Activated CD4-positive, alpha-beta T cell treated with anti-CD3 and anti-CD28 coated beads, Interleukin-2, amount 50 U/mL, for 1 hour (primary cell): ENCODE measurements around the gene TMEFF2.
"Not testable (repeated sequence)": the region's sequence is repeated elsewhere in the genome, so short reads cannot be mapped to it uniquely, and the experiment has no call there.

Source experiments
- DNase-seq: peaks from one replicate; pipeline ENCODE4 v3.0.0-alpha.2; 2020

TMEFF2 gene

DNA sequence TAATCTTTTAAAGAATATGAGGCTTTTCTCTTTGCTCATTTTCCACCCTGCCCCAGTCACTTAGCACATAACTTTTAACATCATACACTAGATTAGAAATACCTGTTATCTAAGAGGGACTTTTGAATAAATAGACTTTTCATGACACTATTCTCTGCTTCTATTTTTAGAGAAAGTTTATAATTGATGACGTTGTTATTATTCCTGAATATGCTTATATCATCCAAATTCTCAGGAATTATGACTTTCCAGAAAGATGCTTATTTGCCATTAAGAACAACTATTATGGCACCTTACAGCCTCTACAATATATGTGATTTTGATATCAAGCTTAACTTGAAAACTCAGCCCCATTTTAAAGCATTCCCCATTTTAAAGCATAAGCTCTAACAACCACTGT lies 11.4 kb downstream of the TMEFF2 start:
- DNase-seq = no peak

DNA sequence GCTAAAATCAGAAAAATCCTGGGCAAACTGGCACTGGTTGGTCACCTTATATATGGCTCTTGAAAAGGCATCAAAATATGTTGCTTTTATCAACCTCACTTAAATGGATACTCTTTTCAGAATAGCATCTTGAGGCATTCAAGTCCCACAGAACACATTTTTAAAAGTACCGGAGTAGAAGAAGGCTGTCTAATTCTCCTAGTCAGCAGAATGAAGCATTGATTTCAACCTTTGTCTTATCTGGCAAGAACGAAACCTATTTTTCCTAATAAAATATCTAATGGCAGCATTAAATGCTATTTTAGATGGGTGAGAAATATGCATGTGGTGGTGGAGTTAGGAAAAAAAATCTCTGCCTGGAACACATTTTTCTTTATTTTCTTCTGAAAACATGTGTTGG lies 27.8 kb downstream of the TMEFF2 start:
- no peak for DNase-seq

DNA sequence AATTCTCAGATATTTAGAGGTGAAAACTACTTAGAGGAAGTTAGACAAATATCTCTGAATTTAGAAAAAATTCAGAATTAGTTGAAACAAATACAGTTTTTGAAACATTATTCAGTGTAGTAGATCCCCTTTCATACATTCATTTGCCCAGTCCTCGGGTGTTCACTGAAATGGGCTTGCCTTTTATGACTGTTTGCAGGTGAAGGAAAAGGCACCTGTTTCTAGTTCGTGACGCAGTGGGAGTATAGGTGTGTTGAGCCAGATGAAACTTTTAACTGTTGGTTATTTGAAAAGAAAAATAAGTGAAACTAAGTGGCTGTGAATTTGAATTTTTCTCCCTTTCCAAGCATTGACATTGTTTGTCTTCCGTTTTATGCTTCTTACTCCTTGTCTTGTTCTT lies 28.9 kb downstream of the TMEFF2 start:
- no peak for DNase-seq

DNA sequence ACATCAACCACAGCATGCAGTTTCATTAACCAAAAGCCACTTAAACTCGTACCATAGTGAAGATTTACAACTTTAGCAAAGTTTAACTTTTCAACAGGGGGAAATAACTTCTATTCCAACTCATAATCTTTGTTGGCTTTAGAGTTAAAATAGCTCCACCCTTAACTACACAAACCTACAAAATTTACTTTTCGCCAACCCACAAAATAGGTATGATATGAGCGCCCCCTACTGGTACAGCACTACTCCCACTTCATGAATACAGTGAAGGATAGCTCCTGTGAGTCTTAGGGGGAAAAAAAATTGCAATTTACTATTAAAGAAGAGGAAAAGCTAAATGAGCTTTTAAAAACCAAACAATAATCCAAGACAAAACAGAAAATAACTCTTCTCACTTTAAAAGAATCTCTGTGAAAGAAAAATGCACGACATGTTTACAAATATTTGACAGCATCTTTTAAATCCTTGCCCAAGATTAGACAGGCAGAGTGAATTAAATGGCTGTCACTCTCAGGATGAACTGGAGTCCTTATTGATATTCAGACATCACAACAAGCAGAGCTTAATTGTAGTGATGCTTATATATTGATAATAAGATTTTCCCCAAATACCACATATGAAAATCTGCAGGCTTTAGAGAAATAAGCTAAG lies 32.2 kb downstream of the TMEFF2 start:
- DNase-seq = peak; percentile 59

DNA sequence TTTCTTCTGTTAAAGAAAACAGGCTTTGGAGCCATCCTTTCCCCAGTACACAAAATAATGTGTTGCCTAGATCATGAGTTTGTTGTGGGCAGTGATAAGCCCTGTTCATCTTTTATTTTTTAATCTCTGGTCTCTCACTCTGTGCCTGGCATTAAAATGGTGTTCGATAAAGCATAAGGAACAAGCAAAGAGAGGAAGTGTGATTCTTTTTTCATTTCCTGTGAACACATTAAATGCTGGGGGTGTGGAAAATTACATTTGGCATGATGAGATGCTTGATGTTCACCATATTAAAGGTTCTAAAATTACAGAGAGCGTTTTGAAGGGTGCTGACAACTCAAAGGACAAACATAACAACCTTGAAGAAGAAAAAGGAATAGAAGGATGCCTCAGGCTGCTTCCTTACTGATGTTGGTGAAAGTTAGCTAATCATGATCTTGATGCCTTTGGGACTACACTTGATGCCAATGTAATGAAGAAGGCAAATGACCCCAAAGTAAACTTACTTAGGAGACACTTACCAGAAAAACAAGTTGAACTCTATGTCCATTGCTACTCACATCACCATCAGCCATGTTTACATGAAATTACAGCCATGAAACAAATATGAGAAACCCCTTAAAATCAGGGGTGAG lies 33.0 kb downstream of the TMEFF2 start:
- DNase-seq = no peak

DNA sequence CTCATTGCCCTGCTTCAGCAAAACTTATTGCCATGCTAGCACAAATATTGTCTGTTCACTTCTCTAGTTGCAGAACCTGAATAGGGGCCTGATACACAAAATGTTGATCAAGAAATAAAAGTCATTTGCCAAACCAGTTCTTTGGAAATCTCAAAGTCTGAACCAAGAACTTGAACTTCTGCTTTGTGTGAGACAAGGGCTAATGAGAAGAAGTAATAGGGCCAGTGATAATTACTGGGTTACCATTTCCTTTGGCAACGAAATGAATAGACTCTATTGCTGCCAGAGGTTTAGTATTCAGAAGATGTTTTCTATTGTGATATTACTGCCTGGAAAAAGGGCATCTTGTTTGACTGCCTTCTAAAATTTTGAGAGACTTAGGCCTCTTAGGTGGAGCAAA lies 35.0 kb downstream of the TMEFF2 start:
- DNase-seq = no peak

DNA sequence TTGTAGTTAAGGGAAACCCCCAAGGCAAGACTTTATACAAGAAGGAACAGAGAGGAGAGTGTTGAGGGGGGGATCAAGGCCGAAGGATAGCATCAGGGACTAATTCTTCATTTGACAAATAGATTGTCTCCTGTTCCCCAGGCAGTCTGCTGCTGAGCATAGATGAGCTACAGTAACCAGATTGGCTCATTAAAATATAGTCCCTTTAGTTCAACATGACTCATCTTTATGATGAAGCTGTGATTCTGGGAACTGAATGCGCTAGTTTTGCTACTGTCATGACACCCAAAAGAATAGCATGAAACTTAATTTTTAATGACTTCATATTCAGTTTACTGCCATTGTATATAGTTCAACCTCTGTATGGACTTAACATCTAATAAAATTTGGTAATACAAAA lies 35.5 kb downstream of the TMEFF2 start:
- DNase-seq = no peak

DNA sequence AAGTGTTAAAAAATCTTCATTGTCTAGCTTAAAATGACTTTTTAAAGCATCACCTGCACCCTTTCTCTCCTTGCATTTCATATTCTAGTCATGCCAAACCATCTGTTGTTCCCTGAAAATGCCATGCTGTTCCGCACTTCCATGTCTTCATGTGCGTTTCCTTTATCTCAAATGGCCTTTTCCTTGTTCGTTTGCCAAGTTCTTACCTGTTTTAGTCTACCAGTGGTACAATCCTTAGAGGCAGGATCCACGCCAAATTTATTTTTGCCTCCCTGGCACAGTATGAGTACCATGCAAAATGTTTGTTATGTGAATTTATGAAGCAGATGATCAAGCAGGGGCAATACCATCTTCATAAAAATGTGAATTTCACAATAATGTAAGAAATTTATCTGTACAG lies 37.0 kb downstream of the TMEFF2 start:
- no peak for DNase-seq

DNA sequence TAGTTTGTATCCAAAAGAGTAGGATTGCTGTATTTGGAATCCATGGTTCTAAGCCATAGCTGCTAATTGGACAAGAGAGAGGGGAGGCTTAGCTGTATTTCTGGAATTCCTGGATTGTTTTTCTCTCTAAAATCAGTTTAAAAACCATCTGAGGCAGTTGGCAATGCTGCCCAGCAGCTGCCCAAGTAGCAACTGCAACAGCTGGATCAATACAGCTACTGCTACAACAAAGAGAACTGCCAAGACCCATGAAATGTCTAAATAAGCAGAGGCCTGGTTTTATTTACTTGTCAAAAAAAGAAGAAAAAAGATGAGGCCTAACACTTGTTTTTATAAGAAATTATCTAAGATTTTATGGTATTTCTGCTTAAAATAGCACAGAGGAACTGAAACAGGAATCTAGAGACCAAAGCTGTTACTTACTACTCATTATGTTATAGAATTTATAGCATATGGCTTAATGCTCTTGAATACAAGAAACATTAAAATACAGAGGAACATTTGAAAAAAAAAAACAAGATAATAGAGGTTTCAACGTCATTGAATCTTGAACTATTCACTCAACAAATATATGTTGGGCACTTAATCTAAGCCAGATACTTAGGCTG lies 39.1 kb downstream of the TMEFF2 start:
- DNase-seq = no peak

DNA sequence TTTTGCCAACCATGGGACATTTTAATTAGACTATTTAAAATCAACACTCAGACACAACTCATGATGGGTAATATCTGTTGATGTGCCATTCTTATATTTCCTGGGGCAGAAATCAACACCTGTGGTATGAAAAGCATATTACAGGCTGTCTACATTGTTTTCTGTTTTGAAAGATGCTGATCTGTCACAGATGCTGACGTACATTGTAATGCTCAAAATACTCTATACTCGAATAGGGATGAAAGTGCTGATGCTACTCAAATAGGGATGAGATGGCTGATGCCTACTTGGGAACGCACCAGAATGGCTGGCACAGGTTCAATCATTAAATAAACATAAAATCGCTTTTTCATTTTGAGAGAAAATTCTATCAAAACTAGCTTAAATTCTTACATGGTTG lies 41.2 kb downstream of the TMEFF2 start:
- no peak for DNase-seq

DNA sequence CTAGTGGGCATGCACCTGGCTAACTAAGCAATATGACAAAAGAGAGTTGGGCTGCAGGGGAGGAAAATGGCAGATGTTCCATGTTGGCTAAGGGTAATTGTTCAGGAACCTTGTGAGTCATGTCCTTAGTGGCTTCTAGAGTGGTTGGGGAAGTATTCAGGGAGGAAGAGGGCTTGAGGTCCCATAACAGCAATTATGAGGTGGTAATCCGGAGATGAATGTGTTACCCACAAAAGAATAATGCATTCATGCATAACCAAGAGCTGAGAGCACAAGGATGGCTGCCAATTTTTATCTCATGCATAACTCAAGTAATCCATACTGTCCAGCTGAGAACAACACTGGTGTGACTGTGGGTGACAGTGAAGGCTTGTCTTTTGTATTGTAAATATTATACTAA lies 42.9 kb downstream of the TMEFF2 start:
- no peak for DNase-seq

DNA sequence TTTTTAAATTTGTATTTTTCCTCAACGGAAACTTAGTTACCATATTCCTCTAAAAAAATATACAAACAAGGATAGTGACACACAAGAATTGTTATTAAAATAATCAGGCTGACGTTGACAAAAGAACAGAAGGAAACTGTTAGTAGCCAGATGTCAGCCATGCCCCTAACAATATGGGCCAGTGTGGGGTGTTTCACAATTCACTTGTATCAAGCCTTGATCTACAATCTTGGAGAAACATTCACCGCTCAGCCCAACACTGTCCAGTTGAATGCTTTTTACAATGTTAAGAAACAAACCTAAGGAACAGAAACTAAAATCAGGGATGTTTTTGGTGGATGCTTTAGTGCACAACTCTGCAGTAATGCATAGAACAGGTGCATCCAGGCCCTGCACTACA lies 44.6 kb downstream of the TMEFF2 start:
- DNase-seq = no peak

DNA sequence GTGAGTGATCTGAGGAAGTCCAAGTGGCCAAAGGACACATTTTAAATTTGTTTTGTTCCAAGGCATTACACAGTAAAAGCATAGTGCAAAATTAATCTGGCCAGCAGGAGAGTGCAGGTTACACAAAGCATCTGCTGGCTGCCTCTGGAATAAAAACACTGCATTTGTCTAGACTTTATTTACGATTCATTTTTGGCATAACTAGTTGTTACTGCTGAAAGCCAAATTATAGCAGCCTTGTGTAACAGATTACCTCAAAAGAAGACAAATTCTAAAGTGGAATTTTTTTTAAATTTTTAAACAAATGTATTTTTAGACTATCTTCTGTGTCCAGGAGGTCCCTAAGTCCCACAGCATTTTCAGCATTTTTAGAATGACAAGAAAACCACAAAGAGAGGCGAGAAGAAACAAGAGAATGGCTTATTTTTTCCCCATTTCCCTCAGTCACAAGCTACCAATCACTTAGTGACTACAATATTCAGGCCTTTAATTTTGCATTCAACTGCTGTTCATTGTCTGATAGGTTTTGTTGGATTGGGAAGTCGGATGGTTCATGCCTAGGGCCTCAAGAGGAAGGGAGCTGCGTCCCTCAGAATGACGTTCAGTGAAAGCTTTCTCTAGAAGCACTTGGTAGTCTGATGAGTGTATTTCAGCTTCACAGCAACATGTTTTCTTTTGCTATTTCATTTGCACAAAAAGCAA lies 46.0 kb downstream of the TMEFF2 start:
- DNase-seq = no peak

DNA sequence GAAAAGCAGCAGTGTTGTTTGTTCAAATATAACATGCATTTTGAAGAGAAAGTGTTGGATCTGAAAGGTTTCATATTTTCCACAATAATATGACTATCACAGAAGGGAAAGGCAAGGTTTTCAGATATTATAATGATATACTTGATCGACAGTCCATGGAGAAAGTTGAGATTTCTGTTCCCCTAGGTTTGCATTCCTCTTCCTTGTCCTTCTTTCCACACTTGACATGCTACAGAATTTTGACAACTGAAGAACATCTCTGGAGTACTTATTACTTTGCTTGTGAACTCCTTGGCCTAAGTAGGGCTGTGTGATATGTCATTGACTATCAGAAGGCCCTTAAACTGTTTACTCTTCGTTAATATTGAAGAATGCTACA lies 46.5 kb downstream of the TMEFF2 start:
- DNase-seq = no peak

DNA sequence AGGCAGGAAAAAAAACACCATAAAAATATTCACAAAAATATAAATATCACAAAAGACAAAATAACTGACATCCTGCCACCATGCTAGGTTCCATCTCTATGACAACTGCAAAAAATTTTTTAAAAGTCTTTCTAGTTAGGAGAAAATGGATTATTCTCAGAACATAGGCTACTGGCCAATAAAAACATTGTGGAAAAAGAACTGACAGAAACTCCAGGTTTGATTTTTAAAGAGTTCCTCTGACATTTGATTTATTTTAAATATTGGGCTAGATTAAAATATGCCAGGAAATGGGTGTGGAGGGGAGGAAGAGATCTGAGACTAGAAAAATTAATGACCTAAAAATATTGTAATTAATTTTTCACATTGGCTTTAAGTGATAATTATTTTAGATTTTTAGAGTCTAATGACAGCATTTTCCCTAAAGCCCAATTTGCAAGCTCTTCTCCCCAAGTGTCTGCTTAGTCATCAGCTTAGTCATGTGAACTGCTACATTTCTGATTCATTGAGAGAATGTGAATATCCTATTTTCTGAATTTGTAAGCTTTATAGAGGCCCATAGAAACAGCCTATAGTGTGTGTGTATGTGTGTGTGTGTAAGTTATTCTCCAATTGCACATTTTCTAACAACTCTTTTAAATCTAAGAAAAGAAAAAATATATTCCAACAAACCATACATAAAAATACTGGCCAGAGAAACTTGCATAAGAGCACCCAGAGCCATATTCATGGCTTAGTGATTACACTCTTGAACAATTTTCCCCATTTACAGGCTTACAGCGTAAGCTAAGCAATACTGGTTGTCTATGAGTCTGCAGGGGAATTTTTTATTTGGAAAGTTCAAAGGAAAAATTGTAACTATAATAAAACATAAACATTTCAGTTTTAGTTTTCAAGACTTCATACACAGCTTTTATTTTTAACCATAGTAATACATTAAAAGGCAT lies 48.4 kb downstream of the TMEFF2 start:
- DNase-seq = no peak

DNA sequence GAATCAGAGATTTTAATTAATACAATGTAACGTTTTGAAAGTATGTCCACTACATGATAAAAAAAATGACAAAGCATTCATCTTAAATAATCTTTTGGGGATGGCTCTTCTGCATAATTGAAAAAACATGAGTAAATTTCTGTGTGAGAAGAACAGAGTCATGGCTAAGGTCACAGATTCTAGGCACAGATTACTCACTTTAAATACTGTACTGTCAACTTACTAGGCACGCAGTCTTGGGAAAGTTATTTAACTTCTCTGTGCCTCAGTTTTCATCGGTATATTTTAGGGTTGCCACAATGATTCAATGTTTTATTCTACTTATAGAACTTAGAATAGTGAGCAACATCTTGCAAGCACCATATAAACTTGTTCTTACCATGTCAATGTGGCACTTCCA lies 49.2 kb downstream of the TMEFF2 start:
- no peak for DNase-seq

DNA sequence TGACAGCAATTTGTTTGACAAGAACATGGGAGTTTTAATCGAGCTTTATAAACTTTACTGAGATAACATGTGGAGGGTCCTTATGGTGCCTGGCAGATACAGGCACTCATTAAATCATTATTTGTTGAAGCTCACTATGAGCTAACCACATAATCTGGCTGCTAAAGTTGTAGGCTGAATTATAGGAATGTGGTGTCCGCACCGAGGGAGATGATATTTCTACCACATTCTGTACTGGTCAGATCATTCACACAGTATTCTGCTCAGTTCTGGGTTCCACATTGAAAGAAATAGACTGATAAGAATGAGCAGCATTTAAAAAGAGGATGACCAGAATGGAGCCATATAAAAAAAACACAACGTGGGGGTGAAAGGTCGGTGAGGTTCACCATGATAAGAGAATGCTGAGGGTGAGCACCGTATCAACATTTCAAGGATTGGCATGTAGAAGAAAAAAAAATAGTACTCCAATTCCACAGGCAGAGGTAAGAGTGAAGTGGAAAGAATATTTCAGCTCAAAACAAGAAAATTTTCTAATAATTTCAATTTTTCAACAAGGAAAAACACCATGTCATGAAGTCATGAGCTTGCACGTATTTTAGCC lies 54.4 kb downstream of the TMEFF2 start:
- no peak for DNase-seq

DNA sequence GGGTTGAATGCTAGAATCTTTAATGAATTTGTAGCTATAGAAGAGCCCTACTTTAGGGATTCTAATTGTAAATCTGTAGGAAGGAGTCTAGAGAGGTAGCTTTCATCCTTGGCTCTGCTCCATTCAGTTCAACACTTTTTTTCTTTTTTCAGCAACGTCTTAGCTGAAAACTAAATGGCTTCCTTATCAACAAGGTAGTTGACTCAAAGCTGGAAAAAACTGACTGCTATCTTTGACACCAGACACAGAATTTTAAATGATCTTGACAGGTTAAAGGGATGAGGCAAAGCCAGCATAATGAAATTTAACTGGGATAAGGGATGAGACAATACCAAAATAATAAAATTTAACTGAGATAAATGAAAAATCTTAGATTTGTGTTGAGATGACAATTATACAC lies 54.9 kb downstream of the TMEFF2 start:
- DNase-seq = no peak

DNA sequence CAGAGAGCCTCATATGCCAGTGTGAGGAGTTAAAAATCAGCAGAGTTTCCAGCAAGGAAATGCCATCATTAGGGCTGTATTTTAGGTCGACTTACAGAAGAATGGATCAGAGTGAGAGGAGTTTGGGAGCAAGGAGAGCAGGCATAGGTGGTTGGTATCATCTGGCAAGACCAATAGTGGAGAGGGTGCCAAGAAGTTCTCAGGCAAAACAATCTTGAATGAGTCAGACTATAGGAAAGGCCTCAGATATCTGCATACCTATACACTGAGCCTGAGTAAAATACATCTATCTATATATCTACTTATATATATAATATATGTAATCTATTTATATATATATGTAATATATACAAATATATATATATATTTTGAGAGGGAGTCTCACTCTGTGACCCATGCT lies 57.3 kb downstream of the TMEFF2 start:
- DNase-seq = no peak

DNA sequence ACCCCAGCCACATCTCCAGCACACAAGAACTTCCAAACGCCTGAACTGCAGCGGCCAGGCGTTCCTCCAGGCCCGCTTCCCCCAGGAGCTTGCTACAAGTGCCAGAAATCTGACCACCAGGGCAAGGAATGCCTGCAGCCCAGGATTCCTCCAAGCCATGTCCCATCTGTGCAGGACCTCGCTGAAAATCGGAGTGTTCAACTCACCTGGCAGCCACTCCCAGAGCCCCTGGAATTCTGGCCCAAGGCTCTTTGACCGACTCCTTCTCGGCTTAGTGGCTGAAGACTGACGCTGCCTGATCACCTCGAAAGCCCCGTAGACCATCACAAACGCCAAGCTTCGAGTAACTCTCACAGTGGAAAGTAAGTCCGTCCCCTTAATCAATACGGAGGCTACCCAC lies 62.1 kb downstream of the TMEFF2 start:
- not testable (repeated sequence) for DNase-seq

DNA sequence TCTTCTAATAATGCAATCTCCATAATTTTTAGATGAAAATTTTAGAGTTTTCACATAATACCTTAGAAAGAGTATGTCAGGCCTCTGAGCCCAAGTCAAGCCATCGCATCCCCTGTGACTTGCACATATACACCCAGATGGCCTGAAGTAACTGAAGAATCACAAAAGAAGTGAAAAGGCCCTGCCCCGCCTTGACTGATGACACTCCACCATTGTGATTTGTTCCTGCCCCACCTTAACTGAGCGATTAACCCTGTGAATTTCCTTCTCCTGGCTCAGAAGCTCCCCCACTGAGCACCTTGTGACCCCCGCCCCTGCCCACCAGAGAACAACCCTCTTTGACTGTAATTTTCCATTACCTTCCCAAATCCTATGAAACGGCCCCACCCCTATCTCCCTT lies 64.4 kb downstream of the TMEFF2 start:
- not testable (repeated sequence) for DNase-seq

DNA sequence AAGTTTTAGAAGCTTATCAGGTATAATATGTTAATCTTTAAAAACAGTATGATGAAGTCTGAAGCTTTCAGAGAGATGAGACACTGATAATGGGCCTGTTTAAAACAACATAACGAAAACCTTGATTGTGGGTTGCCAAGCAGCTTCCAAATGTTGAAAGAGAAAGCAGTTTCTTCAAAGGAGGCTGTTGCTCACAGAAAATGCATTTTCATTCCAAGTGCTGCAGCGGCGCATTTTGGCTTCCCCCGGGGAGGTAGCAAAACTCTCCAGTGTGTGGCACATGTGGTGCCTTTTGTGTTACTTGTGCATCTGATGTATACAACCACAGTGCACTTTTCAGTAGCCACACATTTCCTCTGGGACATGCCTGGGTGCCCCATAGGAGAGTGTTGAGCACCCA lies 66.1 kb downstream of the TMEFF2 start:
- DNase-seq = no peak

DNA sequence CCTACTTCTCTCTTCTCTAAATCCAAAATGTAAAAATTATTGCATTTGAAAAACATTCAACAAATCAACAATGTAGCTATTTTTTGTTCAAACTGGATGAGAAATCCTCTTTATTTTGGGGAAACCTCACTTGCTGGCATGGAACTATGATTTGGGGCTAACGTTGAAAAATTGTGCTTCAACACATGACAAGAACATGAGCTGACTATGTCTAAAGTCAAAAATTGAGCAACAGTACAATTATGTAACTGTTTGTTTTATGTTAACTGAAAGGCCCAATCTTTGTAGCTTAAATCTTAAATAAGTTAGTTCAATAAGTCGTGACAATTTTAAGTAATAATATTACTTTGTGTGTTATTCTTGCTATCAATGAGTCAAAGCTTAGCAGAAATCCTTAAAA lies 67.3 kb downstream of the TMEFF2 start:
- no peak for DNase-seq
